PFSK-1 (cell line): Measurements from ENCODE around the gene GSE1.

Source experiments
- TAF1 ChIP-seq: IDR thresholded peaks from 2 replicates; pipeline ENCODE4 v1.6.1; 2012; ENCODE audit warnings: low read length, control low read depth, borderline replicate concordance; ENCODE audit not compliant: insufficient read depth
- TF ChIP-seq, protein P1 (sequence below), 2 experiments: IDR thresholded peaks; 2 replicates each; pipeline versions ENCODE4 v1.6.1 to v1.8.0; 2011 to 2012; ENCODE audit warnings: low read depth in 2 of 2, low read length in 2 of 2, control low read depth in 1 of 2, inconsistent platforms in 1 of 2, mild to moderate bottlenecking in 1 of 2, moderate library complexity in 1 of 2; ENCODE audit not compliant: insufficient read depth in 1 of 2

DNA sequence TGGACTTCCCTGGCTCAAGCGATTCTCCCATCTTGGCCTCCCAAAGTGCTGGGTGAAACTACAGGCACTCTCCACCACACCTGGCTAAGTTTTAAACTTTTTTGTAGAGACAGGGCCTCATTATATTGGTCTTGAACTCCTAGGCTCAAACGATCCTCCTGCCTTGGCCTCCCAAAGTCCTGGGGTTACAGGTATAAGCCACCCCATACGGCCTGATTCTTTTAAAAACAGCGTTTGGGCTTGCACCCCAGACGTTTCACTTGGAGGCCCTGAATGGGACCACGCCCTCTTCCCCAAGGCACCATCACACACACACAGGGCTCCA, 105.0 kb downstream of the GSE1 start:
- no peak for TF ChIP-seq TAF1
- TF ChIP-seq, protein P1, sequence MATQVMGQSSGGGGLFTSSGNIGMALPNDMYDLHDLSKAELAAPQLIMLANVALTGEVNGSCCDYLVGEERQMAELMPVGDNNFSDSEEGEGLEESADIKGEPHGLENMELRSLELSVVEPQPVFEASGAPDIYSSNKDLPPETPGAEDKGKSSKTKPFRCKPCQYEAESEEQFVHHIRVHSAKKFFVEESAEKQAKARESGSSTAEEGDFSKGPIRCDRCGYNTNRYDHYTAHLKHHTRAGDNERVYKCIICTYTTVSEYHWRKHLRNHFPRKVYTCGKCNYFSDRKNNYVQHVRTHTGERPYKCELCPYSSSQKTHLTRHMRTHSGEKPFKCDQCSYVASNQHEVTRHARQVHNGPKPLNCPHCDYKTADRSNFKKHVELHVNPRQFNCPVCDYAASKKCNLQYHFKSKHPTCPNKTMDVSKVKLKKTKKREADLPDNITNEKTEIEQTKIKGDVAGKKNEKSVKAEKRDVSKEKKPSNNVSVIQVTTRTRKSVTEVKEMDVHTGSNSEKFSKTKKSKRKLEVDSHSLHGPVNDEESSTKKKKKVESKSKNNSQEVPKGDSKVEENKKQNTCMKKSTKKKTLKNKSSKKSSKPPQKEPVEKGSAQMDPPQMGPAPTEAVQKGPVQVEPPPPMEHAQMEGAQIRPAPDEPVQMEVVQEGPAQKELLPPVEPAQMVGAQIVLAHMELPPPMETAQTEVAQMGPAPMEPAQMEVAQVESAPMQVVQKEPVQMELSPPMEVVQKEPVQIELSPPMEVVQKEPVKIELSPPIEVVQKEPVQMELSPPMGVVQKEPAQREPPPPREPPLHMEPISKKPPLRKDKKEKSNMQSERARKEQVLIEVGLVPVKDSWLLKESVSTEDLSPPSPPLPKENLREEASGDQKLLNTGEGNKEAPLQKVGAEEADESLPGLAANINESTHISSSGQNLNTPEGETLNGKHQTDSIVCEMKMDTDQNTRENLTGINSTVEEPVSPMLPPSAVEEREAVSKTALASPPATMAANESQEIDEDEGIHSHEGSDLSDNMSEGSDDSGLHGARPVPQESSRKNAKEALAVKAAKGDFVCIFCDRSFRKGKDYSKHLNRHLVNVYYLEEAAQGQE (IDR thresholded peaks at IDR 0.05; ENCODE audit: insufficient read depth in 1 of 2, low read depth in 2 of 2, low read length in 2 of 2): no peak
